HG02571 (cell line): ENCODE results near the gene PRKCE.

Experiments
- ATAC-seq: cut with Tn5 transposase; IDR thresholded peaks from one replicate; pipeline ENCODE4 v1.9.1; 2021; ENCODE audit warnings: mild to moderate bottlenecking, moderate library complexity; ENCODE audit not compliant: unreplicated experiment

The PRKCE gene

DNA sequence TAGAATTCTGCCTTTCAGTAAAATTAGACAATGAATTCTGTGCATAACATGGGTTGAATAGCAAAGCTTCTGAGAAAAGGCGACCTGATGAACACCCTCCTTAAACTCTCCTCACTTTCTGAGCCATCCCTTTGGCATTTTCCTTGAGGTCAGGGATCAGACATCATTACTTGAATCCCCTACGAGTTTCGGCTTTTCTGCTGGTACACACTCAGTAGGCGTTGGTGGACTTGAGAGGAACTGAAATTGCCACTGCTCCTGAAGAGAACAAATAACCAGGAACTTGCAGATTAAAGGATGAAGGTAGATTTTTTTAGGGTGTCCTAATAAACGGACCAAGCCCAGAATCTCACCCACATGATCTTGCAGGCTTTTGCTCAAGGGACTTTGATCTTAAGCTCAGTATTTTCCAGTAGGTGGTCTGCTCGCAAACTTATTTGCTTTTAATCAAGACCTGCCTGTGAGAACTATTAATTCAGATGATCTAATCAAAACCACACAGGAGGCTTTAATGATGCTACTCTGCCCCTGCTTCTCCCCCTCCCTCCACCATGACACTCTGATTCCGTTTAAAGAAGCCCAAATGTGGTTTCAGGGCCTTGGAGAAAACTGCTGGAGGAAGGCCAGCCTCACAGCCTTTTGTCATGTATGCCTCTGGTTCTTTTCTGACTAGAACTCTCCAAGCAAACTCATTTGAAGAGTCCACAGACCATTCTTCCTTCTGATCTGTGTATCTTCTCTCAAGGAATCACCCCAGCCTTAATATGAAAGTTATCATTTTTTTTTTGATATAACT, 124.9 kb downstream of the PRKCE start:
- ATAC-seq: no peak

DNA sequence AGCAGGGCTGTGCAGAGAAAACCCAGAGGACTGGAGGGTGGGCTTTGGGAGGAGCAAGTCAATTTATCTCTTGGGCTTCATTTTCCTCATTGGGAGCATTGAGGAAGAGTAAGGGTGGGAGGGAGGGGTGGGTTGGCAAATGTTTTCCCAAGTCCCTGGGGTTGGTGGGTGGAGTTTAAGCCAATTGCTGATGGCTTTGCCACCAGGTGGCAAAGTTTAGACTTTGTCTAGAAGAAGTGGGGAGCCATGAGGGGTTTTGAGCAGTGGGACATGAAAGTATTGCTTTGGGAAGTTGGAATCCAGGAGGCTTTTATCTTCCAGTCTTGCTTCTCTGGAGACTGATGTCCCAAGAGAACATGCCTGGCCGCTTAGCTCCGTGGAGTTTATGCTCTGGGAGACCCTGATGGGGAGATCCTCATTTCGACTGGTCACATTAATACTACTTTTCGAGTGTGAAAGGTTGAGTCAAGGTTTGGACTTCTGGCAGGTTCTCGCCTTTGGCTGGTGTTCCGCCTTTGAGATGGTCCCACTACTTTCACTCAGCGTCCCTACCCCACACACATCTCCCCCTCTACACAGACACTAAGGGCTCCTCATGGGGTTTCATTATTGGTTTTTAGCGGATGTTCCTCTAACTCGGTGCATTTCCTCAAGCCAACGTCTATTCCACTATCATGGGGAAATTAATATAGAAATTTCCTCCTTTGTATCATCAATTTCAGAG, 126.7 kb downstream of the PRKCE start:
- no peak for ATAC-seq

DNA sequence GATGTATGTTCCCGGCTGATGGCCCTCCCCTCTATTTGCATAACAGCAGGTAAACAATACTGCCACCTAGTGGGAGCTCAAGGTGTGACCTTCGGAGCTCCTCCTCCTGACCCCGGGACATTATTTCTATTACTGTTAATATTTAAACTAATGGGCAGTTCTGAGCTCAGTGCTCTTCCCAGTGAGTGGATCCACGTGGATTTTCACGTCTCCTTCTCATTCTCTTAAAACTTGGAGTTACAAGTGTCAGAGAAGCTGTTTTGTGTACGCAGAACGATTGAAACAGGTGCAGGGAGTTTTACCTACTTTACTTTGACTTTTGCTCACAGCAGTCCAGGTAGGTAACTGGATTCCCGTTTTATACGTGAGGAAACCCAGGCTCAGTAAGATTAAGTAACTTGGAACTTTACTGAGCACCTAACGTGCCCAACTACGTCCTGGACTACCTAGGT, 127.3 kb downstream of the PRKCE start:
- ATAC-seq: no peak

DNA sequence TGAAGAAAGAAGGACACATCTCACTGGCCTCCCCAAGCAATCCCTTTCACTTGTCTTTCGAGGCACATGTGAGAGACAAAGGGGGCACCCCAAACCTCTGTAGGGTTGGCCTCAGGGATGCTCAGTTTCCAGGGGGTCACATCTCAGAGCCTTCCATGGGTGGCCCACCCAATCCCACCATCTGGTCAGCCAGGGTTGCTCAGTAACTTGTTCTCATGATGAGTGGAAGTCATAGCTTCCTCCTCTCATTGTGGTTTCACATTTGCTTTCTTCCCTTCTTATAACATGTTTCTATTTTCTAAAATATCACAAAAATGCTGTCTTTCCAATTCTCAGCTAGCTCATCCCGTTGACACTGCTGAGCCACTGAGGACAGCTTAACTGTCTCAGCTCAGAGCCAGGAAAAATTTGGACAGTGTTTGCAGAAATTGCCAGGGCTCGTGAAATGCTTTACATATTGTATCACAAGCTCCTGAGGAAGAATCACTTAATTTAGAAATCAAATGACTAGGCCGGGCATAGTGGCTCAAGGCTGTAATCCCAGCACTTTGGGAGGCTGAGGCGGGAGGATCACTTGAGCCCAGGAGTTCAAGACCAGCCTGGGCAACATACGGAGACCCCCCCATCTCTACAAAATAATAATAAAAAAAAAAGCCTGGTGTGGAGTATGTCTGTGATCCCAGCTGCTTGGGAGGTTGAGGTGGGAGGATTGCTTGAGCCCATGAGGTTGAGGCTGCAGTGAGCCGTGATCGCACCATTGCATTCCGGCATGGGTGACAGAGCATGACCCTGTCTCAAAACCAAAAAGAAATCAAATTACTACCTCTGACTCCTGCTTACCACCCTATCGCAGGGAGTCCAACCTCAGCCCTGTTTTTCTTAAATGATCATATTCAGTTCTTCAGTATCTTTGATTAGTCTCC, 129.3 kb downstream of the PRKCE start:
- no peak for ATAC-seq

- no peak for ATAC-seq
Measured at GRCh38 chr2:45781464-45781811, 130.0 kb downstream of the PRKCE start.

DNA sequence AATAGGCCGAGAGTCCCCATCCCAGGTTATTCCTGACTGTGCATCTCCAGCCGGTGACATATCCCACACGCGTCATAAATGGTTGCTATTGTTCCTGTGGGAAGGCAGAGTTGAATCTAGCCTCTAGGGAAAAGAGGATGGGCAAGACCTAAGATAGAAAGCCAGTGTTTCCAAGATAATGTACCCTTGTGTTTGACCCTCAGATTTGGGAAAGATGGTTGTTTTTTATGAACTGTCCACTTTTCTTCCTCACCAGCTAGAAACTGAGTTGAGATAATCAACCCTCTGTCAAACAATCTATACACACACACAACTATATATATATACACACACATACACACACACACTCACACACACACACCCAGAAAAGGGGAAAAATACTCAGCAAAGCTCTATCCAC, 131.0 kb downstream of the PRKCE start:
- no peak for ATAC-seq

- ATAC-seq: no peak
Measured at GRCh38 chr2:45782986-45783385, 131.5 kb downstream of the PRKCE start.

- no peak for ATAC-seq
Measured at GRCh38 chr2:45786030-45786835, 134.8 kb downstream of the PRKCE start.

DNA sequence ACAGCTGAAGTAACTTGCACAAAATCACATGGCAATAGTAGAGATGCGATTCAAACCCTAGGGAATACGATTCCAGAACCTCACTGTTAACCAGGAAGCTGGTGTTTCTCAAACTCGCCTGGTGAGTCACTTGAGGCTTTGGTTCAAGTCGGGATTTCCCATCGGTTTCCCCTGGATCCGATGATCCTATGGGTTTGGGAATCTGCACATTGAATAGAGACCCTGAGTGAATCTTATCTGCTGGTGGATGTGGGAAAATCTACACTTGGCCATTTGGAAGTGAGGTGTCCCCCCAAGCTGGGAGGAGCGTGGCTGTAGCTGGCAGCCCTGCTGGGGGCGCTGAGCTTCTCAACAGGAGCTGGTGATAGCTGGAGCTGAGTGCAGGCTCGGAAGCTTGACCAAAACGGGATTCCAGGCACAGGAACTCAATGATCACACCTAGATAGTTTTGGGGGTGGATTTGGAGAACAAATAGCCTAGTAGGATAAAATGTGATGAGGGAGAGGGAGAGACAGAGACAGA, 135.4 kb downstream of the PRKCE start:
- ATAC-seq: no peak

DNA sequence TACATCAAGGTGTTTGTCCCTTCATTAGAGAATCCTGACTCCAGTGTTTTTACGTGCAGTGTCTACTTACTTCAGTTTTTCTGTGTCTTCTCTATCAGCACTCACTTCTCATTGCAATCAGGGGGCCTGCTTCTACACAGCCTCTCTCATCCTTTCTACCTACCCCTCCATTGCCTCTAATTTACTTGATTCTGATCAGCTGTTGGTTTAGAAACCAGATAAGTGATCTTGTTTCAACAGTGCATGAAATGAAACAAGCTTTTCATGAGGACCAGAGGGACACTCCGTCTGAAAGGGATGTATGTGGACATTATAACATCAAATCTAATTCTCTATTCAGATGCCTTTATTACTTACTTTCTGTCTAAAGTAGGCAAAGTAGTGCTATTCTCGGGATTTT, 136.9 kb downstream of the PRKCE start:
- ATAC-seq: no peak

DNA sequence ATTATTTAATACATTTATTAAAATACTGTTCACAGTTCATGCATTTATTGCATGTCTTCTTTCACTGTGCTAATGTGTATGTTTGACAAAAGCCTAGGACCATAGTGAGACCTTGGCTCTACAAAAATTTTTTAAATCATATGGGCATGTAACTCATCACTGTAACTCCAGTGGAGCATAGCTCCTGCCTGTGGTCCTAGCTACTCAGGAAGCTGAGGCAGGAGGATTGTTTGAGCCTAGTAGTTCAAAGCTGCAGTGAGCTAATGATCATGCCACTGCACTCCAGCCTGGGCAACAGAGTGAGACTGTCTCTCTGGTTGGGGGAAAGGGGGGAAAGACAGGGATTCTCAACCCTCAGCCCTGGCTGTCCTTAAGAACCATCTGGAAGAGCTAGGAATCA, 137.8 kb downstream of the PRKCE start:
- no peak for ATAC-seq

DNA sequence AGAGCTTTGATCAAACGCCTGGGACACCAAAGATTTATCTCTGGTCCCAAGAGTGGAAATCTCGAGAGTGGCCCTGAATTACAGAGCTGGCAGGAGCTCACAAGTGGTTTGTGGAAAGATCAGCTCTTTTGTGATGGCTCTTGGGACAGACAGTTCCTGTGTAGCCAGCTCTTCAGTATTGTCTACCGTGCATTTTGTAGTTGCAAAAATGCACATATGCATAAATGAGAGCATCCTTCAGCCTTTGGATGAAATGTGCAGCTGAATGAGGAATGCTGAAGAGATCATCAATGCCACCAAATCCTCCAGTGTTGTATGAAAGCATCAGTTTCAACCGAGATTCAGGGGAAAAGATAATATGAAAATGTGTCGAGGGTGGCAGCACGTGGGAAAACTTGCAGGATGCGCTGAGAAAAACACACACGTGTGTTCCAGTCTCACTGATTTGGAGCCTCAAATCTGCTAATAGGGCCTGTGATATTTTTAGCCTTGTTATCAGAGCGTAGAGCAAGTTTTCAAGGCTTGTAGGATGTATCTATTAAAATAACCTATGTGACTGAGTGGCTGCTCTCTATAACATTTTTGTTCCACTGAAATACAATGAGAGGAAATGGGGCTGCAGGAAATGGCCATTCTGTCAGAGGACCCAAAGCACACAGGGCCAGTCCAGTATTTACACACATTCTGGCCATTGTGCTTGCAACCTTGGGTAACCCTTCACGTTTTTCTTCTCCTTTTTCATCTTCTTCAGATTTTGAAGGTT, 138.7 kb downstream of the PRKCE start:
- no peak for ATAC-seq

- no peak for ATAC-seq
Measured at GRCh38 chr2:45793305-45793962, 142.0 kb downstream of the PRKCE start.

DNA sequence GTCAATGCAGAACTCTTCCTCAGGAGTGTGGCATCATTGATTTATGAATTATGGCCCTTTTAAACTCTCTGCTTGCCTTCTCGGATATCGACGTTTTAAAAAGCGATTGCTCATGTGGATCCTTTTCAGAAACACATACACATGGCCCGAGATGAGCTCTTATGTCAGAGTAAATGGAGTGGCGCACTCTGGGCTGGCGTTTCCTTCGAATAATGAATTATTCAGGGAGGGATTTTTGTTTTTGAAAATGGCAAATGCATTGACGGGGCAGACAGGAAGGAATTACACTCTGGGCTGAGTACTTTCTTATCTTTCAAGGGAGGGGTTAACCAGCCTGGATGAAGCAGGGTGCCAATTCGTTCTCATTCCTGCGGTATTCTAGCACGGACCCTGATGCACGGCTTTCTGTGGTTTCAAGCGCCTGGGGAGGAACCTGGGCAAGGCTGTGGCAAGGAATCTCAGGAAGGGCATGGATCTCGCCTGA, 142.7 kb downstream of the PRKCE start:
- ATAC-seq: no peak

GRCh38 chr2:45796500-45796899, 145.0 kb downstream of the PRKCE start:
- ATAC-seq: no peak

GRCh38 chr2:45797451-45798230, 146.2 kb downstream of the PRKCE start:
- no peak for ATAC-seq

DNA sequence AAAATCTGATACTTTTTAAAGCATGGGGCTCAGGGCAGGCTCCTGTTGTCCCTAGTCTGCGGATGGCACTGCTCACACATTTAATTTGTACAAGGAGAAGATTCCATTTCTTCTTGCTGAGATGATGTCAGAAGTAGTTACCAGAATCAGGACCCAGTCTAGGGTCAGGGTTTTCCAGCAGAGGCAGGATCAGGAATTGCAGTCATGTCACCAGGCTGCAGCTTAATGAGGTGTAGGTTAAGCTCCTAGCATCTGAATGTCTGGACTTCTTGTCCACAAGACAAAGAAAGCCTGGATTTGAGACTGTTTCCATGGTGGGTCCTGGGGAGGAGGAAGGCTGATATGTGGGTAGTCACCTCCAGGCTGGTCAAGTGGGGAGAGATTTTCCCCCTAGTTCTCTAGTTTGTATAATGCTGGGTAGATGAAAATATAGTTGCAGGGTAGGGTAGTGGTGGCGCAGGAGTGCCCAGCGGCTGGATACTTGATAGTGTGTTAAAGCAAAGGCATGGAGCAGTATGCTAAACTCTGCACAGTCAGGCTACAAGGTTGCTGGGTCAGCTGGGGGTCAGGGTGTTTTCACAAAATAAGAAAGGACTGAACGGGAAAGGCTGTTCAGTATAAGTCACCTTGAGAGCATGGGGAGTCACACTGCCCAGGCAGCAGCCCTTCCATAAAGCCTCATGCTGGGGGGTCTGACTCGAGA, 148.4 kb downstream of the PRKCE start:
- no peak for ATAC-seq
